GM19099 (cell line): ENCODE data around the gene OTOGL.

Source experiments
- POLR2A ChIP-seq: IDR thresholded peaks from 3 replicates; pipeline ENCODE4 v1.6.1; 2011; ENCODE audit warnings: low read depth; ENCODE audit not compliant: insufficient read length; ENCODE audit errors: extremely low read depth

OTOGL gene

GRCh38 chr12:80116735-80117134 lies 17.4 kb downstream of the OTOGL start:
- TF ChIP-seq POLR2A, result no peak

GRCh38 chr12:80118565-80119324 lies 19.4 kb downstream of the OTOGL start:
- TF ChIP-seq POLR2A, result no peak

GRCh38 chr12:80120994-80121393 lies 21.7 kb downstream of the OTOGL start:
- no peak for TF ChIP-seq POLR2A

GRCh38 chr12:80121661-80122060 lies 22.3 kb downstream of the OTOGL start:
- TF ChIP-seq POLR2A, result no peak

- no peak for TF ChIP-seq POLR2A
Observed at GRCh38 chr12:80129895-80130530, 30.7 kb downstream of the OTOGL start.

GRCh38 chr12:80135624-80136023 lies 36.3 kb downstream of the OTOGL start:
- no peak for TF ChIP-seq POLR2A

DNA sequence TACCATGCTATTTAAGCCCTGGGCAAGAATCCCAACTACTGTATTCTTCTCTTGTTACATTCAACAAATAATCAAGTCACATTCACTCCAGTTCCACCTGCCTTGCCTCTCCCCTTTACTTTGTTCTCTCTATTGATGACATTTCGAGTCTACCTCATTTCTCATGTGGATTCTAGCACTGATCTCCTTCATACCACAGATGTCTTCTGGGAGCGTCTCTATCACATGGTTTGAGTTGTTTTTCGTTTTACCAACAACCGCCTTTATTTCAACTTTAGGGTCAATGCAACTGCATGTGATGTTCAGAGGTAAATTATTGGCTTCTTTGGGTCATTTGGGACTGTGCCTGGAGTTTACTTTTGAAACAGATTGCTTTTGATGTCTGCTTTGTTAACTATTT lies 40.7 kb downstream of the OTOGL start:
- TF ChIP-seq POLR2A, result no peak

DNA sequence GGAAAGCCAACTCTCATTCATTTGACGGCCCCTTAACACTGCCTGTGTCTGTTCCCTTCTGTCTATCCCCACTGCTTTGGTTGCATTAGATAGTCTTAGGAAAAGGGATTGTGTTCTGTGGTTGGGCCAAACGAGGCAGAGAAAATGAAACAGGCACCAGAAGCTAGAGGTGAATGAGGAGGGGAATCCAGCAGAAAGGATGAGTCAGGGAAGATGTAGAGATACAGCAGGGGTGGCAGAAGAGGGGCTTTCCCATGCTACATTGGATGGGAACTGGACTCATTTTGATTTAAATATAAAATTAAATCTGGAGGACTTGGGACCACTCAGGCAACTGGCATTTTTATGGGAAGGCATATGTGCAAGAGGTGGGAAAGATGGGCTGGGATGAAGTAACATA lies 43.3 kb downstream of the OTOGL start:
- no peak for TF ChIP-seq POLR2A

GRCh38 chr12:80143537-80143936 lies 44.2 kb downstream of the OTOGL start:
- TF ChIP-seq POLR2A, result no peak

DNA sequence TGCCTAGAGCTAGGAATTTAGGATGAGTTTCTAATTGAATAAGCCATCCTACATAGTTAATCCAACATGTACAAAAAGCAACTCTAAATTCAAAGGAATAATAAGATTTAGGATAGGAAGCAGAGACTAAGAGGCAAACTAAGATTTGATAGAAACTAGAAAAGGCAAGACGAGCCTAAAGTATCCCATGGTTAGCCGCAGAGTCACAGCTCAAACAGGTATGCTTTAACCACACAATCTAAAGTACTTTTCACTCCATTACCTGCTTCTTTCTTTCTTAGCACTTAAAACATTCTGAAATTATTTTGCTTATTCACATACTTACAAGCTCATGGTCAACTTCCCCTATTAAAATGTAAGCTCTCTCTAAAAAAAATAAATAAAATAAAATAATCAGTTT lies 51.8 kb downstream of the OTOGL start:
- TF ChIP-seq POLR2A, result no peak

DNA sequence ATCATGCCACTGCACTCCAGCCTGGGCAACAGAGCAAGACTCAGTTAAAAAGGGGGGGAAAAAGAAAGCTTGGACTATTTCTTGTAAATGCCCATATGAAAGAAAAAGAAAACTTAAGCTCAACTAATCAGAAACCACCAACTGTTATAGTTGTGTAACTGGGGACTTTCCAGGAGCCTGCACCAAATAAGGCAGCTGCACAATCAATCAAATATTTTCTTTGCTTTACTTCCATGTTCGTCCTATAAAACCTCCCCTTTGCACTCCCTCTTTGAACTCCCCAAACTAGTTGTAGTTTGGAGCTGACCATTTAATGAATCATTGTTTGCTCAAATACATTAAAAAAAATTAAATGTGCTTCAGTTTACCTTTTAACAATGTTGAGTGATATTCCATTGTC lies 54.9 kb downstream of the OTOGL start:
- TF ChIP-seq POLR2A, result no peak

GRCh38 chr12:80156306-80156705 lies 57.0 kb downstream of the OTOGL start:
- TF ChIP-seq POLR2A, result no peak

DNA sequence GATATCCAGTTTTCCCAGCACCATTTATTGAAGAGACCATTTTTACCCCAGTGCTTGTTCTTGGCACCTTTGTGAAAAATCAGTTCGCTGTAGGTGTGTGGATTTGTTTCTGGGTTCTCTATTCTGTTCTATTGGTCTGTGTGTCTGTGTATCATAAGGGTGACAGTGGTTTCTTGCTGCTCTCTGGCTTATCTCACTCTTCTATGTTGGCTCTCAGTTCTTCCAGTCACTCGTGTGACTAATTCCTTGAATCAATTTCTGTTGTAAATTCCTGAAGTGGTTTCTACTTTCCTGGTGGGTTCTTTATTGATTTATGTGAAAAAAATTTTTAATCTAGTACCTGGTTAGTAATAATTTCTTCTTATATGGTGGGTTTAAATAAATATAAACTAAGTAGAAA lies 58.3 kb downstream of the OTOGL start:
- TF ChIP-seq POLR2A, result no peak

DNA sequence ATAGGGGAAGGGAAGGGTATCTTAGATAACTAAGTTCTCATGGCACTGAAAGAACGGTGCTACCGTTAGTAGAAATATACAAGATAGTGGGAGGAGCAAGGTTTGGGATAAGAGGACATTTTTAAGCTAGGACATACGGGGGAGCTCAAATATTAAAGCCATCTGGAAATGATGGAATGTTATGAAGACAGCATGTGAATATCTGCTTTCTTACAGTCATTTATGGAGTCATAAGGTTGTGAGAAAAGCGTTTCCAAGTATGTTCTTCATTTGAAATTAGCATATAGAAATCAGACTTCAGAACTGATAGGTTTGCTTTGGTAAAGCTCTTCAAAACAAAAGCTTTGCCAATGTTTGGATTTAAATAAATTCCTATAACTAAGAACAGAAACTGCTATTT lies 62.3 kb downstream of the OTOGL start:
- no peak for TF ChIP-seq POLR2A

- no peak for TF ChIP-seq POLR2A
Observed at GRCh38 chr12:80162177-80162576, 62.8 kb downstream of the OTOGL start.

- TF ChIP-seq POLR2A, result no peak
Observed at GRCh38 chr12:80165746-80166145, 66.4 kb downstream of the OTOGL start.
